Mesendoderm (in vitro differentiated cells): Measurements from ENCODE around the gene ALPL.

Experiments used
- DNase-seq: peaks from one replicate; pipeline ENCODE4 v3.0.0; 2013
- H2AK5ac ChIP-seq: 2 replicates; pipeline ENCODE4 v1.6.1; 2013; ENCODE audit warnings: low read length, inconsistent platforms
- H2BK120ac ChIP-seq: 2 replicates; pipeline ENCODE4 v1.6.1; 2013; ENCODE audit warnings: low read depth, mild to moderate bottlenecking, low read length, moderate library complexity, mixed read lengths
- H2BK15ac ChIP-seq: replicated peaks from 2 replicates; pipeline ENCODE4 v1.6.1; 2013; ENCODE audit warnings: low read depth, mild to moderate bottlenecking, moderate library complexity
- H2BK5ac ChIP-seq: 2 replicates; pipeline ENCODE4 v1.6.1; 2013; ENCODE audit warnings: low read length, inconsistent platforms
- H3K18ac ChIP-seq: 2 replicates; pipeline ENCODE4 v1.6.1; 2013; ENCODE audit warnings: mild to moderate bottlenecking, low read length, mixed read lengths
- H3K23ac ChIP-seq: one replicate; pipeline ENCODE4 v1.6.1; 2013; ENCODE audit warnings: low read length
- H3K27ac ChIP-seq: 2 replicates; pipeline ENCODE4 v1.5.1; 2013; ENCODE audit warnings: low read depth, mild to moderate bottlenecking, inconsistent platforms, low read length, moderate library complexity
- H3K27me3 ChIP-seq: 2 replicates; pipeline ENCODE4 v1.6.1; 2013; ENCODE audit warnings: low read length, control low read depth, mild to moderate bottlenecking, inconsistent platforms; ENCODE audit not compliant: insufficient read depth, poor library complexity
- H3K36me3 ChIP-seq: 2 replicates; pipeline ENCODE4 v1.6.1; 2013; ENCODE audit warnings: low read length, inconsistent platforms; ENCODE audit not compliant: control insufficient read depth, insufficient read depth
- H3K4ac ChIP-seq: one replicate; pipeline ENCODE4 v1.6.1; 2013; ENCODE audit warnings: low read depth, mild to moderate bottlenecking, low read length, moderate library complexity
- H3K4me1 ChIP-seq: 2 replicates; pipeline ENCODE4 v1.6.1; 2013; ENCODE audit warnings: low read depth, low read length, inconsistent platforms; ENCODE audit not compliant: control insufficient read depth
- H3K4me2 ChIP-seq: 2 replicates; pipeline ENCODE4 v1.6.1; 2013; ENCODE audit warnings: low read length
- H3K4me3 ChIP-seq: 2 replicates; pipeline ENCODE4 v1.5.1; 2013; ENCODE audit warnings: mild to moderate bottlenecking, low read length
- H3K56ac ChIP-seq: one replicate; pipeline ENCODE4 v1.6.1; 2013; ENCODE audit warnings: low read length
- H3K79me1 ChIP-seq: 2 replicates; pipeline ENCODE4 v1.6.1; 2013; ENCODE audit warnings: low read length, inconsistent platforms
- H3K79me2 ChIP-seq: 2 replicates; pipeline ENCODE4 v1.6.1; 2013; ENCODE audit warnings: mild to moderate bottlenecking, low read length; ENCODE audit not compliant: control insufficient read depth, insufficient read depth
- H3K9ac ChIP-seq: 2 replicates; pipeline ENCODE4 v1.6.1; 2013; ENCODE audit warnings: low read length, inconsistent platforms
- H4K5ac ChIP-seq: one replicate; pipeline ENCODE4 v1.6.1; 2013; ENCODE audit warnings: low read length
- H4K8ac ChIP-seq: one replicate; pipeline ENCODE4 v1.6.1; 2013; ENCODE audit warnings: low read depth, mild to moderate bottlenecking, control low read depth, low read length, moderate library complexity
- WGBS: extraction: QIAGEN DNeasy Blood & Tissue Kit; methylation state at CpG from one replicate; pipeline ENCODE4 v1.1.7; 2013; ENCODE audit warnings: low lambda C conversion rate, missing lambda C conversion rate; ENCODE audit not compliant: insufficient coverage; ENCODE audit errors: extremely low coverage; 5-methylcytosine and 5-hydroxymethylcytosine counted together

Gene ALPL

DNA sequence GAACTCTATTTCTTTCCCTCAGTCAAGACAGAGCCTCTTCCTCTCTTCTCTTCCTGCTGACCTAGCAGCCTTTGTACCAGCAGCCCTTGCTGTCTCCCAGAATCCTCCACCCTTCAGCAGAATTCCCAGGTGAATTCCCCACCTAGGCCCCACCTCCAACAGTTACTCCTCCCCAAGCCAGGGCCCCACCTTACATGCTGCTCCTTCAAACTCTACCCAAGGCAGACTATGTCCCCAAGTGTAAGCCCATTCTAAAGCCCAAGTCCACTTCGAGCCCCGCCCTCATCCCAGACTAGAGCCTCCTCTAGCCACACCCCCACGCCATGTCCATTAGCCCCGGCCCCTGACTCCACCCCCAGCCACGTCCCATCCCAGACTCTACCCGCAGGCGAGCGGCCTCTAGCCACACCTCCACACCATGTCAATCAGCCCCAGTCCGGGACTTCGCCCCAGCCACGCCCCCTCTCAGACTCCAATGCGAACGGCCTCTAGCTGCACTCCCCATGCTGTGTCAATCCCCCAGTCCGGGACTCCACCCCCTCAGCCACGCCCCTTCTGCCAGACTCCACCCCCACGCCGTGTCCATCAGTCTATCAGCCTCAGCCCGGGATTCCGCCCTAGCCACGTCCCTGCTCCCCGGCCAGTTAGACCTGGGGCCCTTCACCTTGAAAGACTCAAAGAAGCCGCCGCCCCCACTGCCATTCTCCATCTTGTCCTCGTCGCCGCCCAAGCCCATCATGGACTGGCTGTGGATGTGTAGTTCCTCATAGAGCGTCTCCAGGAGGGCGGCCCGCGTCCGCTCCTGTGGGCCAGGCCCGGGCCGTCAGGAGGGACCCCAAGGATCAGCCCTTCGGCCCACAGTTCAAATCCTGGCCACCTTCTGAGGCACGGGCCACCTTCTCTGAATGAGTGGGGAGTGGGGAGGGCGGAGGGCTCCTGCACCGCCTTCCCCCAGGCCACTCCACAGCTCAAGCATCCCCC lies 98.6 kb downstream of the ALPL start:
- Histone ChIP-seq H3K4me3 (no peak overlapping the region), H4K5ac (no peak overlapping the region), H2BK5ac (no peak overlapping the region), H3K27me3 (no peaks in the 10 kb centered on the region), H3K9ac (peak overlapping the region; percentile 43), H3K4me1 (peaks cover 10% of the 10 kb centered on the region), H3K4ac (no peak overlapping the region), H3K18ac (no peak overlapping the region), H2AK5ac (no peak overlapping the region), H3K4me2 (no peak overlapping the region), H3K79me1 (no peaks in the 10 kb centered on the region), H4K8ac (no peak overlapping the region), H3K79me2 (no peaks in the 10 kb centered on the region), H2BK120ac (no peak overlapping the region), H3K23ac (no peak overlapping the region), H3K36me3 (no peaks in the 10 kb centered on the region), H3K56ac (peak overlapping the region; percentile 80), H3K27ac (no peak overlapping the region), H2BK15ac (no peak overlapping the region)
- DNase-seq, result peak; percentile 100
- WGBS, result no CpG with 5 or more reads among the region's 37 CpGs

GRCh38 chr1:21608798-21609197 lies 99.6 kb downstream of the ALPL start:
- Histone ChIP-seq H3K18ac (no peak overlapping the region), H3K79me2 (no peaks in the 10 kb centered on the region), H3K27me3 (no peaks in the 10 kb centered on the region), H4K8ac (no peak overlapping the region), H2BK5ac (no peak overlapping the region), H3K56ac (peak overlapping the region; percentile 59), H2BK120ac (no peak overlapping the region), H4K5ac (no peak overlapping the region), H3K9ac (no peak overlapping the region), H3K79me1 (no peaks in the 10 kb centered on the region), H3K4me1 (peaks cover 10% of the 10 kb centered on the region), H3K36me3 (no peaks in the 10 kb centered on the region), H3K4ac (no peak overlapping the region), H2AK5ac (no peak overlapping the region), H3K4me2 (no peak overlapping the region), H3K27ac (no peak overlapping the region), H2BK15ac (no peak overlapping the region), H3K4me3 (no peak overlapping the region), H3K23ac (no peak overlapping the region)
- WGBS, result no CpG with 5 or more reads among the region's 4 CpGs
- peak; percentile 43 for DNase-seq

DNA sequence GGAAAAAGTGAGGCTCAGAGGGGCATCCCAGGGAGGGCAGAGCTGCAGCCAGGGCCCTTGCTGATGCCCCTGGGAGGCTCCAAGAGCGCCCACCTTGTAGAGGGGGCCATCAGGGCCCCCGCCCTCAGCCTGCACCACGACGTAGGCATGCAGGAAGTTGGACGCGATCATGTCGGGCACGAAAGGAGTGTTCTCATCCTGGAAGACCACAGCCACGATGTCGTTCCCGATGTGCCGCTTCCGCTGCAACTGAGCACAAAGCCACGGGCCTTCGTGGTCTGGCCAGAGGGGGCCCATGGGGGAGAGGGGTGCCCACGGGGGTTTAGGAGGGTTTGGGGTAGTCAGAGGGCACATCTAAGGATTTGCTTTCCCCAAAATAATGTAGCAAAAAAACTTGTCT lies 100.8 kb downstream of the ALPL start:
- Histone ChIP-seq H3K18ac (no peak overlapping the region), H3K56ac (no peak overlapping the region), H3K27me3 (no peaks in the 10 kb centered on the region), H2BK15ac (no peak overlapping the region), H3K79me2 (no peaks in the 10 kb centered on the region), H3K4me3 (no peak overlapping the region), H3K9ac (no peak overlapping the region), H3K23ac (no peak overlapping the region), H3K4me1 (peaks cover 10% of the 10 kb centered on the region), H3K36me3 (no peaks in the 10 kb centered on the region), H3K79me1 (no peaks in the 10 kb centered on the region), H2BK5ac (no peak overlapping the region), H2AK5ac (no peak overlapping the region), H3K4ac (no peak overlapping the region), H4K8ac (no peak overlapping the region), H3K4me2 (no peak overlapping the region), H3K27ac (no peak overlapping the region), H4K5ac (no peak overlapping the region), H2BK120ac (no peak overlapping the region)
- WGBS, result no CpG with 5 or more reads among the region's 16 CpGs
- no peak for DNase-seq

GRCh38 chr1:21610989-21611785 lies 102.0 kb downstream of the ALPL start:
- H3K36me3 ChIP-seq, result no peaks in the 10 kb centered on the region
- H3K4me3 ChIP-seq, result no peak overlapping the region
- H2BK5ac ChIP-seq, result no peak overlapping the region
- no peak overlapping the region for H3K27ac ChIP-seq
- no peak for DNase-seq
- H3K18ac ChIP-seq, result no peak overlapping the region
- no peak overlapping the region for H4K8ac ChIP-seq
- H2AK5ac ChIP-seq, result no peak overlapping the region
- H2BK15ac ChIP-seq, result no peak overlapping the region
- peaks cover 7% of the 10 kb centered on the region for H3K4me1 ChIP-seq
- no peaks in the 10 kb centered on the region for H3K79me2 ChIP-seq
- no peak overlapping the region for H2BK120ac ChIP-seq
- no peaks in the 10 kb centered on the region for H3K27me3 ChIP-seq
- H3K23ac ChIP-seq, result no peak overlapping the region
- no peak overlapping the region for H3K4me2 ChIP-seq
- no peaks in the 10 kb centered on the region for H3K79me1 ChIP-seq
- H3K9ac ChIP-seq, result no peak overlapping the region
- H3K56ac ChIP-seq, result no peak overlapping the region
- no peak overlapping the region for H3K4ac ChIP-seq
- no CpG with 5 or more reads among the region's 21 CpGs for whole genome bisulfite sequencing
- no peak overlapping the region for H4K5ac ChIP-seq

- H3K4me1 ChIP-seq, result peaks cover 7% of the 10 kb centered on the region
- H3K4me2 ChIP-seq, result no peak overlapping the region
- H3K23ac ChIP-seq, result no peak overlapping the region
- no peak overlapping the region for H3K9ac ChIP-seq
- H3K79me2 ChIP-seq, result no peaks in the 10 kb centered on the region
- H3K4me3 ChIP-seq, result no peak overlapping the region
- H3K27ac ChIP-seq, result no peak overlapping the region
- H3K79me1 ChIP-seq, result no peaks in the 10 kb centered on the region
- H2AK5ac ChIP-seq, result no peak overlapping the region
- no peaks in the 10 kb centered on the region for H3K36me3 ChIP-seq
- no peak overlapping the region for H3K18ac ChIP-seq
- no CpG with 5 or more reads among the region's 13 CpGs for WGBS
- H4K5ac ChIP-seq, result no peak overlapping the region
- H4K8ac ChIP-seq, result no peak overlapping the region
- DNase-seq, result no peak
- no peak overlapping the region for H3K4ac ChIP-seq
- H2BK120ac ChIP-seq, result no peak overlapping the region
- no peak overlapping the region for H2BK5ac ChIP-seq
- H3K56ac ChIP-seq, result no peak overlapping the region
- H3K27me3 ChIP-seq, result no peaks in the 10 kb centered on the region
- H2BK15ac ChIP-seq, result no peak overlapping the region
Observed at GRCh38 chr1:21612057-21612456, 102.8 kb downstream of the ALPL start.
